Germinal center (tissue), 1 donor: Measurements from ENCODE around the gene ARMS2.

Experiments used
- DNase-seq: peaks from one replicate; pipeline ENCODE4 v3.0.0; 2012; ENCODE audit warnings: mixed read lengths, low spot score

ARMS2 gene

GRCh38 chr10:122454071-122454470 lies 382 bp upstream of the ARMS2 start:
- DNase-seq: no peak

- DNase-seq: no peak
These were observed 1.1 kb downstream of the ARMS2 start for GRCh38 chr10:122455376-122456079.

GRCh38 chr10:122457934-122458333 lies 3.5 kb downstream of the ARMS2 start:
- no peak for DNase-seq

DNA sequence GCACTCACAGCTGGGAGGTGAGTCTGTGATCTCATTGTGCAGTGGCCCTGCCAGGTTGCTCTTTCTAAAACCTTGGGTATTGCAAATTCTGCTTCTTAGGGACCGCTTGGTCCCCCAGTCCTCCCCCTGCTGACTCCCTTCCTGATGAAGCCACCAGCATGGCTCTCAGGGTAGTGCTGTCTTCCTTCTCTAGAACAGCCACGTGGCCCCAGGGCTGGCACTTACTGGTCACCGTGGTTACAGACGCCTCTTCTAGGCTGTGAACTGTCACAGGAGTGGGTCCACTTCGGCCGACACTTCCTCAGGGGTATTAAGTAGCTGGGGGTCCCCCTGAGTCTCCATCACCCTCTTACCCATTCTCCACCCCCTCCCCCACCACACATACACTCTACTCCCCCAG lies 4.2 kb downstream of the ARMS2 start:
- no peak for DNase-seq

DNA sequence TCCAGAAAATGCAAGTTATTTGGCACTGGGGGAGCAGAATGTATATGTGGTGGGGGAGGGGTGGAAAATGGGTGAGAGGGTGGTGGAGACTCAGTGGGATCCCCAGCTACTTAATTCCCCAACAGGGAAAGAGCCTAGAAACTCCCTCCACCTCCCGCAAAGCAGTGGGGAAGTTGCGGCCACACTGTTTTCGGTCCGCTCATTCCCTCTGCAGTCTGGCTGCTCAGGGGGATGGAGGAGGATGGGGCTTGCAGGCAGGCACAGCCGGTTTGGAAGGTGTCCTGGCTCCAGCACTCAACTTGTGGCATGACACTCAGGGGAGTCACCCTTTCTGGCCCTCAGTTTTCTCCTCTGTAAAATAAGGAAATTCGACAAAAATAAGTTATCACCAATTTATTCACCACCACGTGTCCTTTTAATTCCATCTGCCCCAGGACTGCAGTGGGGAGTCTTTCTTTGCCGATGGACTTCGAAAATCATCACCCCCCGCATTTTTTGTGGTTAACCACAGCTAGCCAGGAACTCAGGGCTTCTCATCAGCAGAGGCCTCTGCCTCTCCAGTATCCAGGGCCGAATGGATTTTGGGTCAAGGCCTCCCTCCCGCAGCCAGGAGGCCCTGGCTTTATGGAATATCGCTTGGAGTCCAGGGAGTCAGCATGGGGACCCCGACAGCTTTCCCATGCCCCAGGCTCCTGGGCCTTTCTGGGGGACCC lies 5.3 kb downstream of the ARMS2 start:
- DNase-seq: no peak

DNA sequence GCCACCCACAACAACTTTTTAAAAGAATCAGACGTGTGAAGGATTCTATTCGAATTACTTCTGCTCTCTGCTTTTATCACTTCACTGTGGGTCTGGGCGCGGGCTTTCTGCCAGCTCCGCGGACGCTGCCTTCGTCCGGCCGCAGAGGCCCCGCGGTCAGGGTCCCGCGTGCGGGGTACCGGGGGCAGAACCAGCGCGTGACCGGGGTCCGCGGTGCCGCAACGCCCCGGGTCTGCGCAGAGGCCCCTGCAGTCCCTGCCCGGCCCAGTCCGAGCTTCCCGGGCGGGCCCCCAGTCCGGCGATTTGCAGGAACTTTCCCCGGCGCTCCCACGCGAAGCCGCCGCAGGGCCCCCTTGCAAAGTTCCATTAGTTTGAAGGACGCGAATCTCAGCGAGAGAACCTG lies 6.4 kb downstream of the ARMS2 start:
- no peak for DNase-seq

- no peak for DNase-seq
These were observed 6.9 kb downstream of the ARMS2 start, which contains the start of gene HTRA1 for GRCh38 chr10:122461367-122461728. Gene HTRA1 (plus strand): TSS chr10:122461553. CDS start chr10:122461653, 100 bp downstream.

DNA sequence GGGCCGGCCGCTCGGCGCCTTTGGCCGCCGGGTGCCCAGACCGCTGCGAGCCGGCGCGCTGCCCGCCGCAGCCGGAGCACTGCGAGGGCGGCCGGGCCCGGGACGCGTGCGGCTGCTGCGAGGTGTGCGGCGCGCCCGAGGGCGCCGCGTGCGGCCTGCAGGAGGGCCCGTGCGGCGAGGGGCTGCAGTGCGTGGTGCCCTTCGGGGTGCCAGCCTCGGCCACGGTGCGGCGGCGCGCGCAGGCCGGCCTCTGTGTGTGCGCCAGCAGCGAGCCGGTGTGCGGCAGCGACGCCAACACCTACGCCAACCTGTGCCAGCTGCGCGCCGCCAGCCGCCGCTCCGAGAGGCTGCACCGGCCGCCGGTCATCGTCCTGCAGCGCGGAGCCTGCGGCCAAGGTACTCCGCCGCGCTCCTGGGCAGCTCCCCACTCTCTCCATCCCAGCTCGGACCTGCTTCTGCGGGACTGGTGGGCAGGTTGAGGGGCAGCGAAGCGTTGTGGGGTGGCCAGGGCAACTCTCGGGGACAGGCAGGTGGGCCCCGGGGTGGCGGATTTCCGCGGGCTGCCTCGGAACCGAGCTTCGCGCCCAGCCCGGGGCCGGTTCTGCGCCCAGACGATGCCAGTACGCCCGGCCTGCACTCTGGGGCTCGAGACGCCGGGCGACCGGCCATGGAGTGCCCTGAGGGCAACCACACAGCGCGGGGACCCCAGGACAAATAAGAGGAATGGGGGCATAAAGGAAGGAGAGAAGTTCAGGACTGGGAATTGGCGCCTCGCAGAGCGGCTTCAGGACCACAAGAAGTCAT lies 7.5 kb downstream of the ARMS2 start:
- no peak for DNase-seq

DNA sequence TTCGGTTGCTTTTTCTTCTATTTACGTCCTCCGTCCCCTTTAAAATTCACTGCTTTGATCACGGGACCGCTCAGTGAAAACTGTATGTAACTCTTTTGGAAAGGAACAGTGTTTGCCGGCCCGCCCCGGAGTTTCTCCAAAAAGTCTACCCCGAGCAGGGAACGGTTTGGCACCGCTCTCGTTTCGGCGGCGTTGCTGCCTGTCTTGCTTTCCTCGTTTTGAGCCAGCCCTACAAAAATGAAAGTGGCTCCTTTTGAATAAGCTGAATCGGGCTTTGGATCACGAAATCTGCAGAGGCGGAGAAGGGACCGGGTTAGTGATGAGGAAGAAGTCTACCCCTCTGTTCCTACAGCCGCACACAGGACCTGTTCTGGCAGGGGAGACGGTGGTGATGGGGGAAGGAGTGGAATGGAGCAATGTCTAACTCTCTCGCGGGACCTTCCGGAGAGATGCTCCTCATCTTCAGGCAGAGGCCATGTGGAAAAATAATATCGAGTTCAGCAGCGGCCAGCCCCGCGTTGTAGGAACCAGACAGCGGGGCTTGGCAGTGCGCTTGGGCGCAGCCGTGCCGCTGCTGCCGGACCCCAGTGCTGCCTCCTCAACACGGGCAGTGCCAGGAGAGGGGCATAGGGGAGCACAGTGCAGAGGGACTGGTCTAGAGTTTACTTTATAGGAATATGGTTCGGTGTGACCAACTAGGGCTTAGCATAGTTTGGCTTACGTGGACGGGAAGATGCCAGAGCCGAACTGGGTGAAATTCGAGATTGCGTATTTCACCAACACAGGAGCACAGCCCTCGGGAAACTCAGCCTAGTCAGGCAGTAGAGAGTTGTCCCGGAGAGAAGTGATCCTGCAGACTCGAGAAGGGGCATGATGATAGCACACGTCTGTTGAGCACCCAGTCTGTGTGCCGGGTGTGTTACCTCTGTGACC lies 8.3 kb downstream of the ARMS2 start:
- DNase-seq: no peak

DNA sequence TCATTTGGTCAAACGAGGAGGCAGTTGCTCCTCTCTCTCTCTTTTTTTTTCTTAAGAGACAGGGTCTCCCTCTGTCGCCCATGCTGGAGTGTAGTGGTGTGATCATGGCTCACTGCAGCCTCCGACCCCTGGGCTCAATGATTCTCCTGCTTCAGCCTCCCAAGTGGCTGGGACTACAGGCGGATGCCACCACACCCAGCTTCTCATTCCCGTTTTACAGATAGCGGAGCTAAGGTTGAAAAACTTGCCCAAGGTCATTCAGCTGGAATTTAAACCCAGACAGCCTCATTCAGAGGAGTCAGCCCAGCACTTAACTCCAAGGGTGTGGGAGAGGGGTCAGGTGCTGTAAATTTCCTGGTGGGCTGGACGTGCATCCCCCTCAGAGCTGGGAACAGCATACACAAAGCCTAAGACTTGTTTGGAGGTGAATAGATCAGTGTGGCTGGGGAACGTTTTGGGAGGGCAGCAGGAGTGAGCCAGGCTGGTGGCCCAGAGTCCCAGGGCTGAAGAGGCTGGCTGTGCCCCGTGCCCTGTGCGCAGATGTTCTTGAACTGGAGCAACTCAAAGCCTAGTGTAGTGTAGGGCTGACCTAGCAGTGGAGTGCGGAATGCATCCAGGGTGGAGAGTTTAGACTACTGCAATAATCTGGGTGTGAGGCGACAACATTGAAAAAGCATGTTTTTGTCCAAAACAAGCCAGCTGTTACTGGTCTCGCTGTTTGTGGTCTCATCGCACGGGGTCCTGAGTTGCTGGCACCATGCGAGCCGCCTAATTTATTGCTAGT lies 9.2 kb downstream of the ARMS2 start:
- DNase-seq: no peak

- no peak for DNase-seq
These were observed 9.7 kb downstream of the ARMS2 start for GRCh38 chr10:122464250-122464510.

- no peak for DNase-seq
These were observed 10.1 kb downstream of the ARMS2 start for GRCh38 chr10:122464586-122464985.

DNA sequence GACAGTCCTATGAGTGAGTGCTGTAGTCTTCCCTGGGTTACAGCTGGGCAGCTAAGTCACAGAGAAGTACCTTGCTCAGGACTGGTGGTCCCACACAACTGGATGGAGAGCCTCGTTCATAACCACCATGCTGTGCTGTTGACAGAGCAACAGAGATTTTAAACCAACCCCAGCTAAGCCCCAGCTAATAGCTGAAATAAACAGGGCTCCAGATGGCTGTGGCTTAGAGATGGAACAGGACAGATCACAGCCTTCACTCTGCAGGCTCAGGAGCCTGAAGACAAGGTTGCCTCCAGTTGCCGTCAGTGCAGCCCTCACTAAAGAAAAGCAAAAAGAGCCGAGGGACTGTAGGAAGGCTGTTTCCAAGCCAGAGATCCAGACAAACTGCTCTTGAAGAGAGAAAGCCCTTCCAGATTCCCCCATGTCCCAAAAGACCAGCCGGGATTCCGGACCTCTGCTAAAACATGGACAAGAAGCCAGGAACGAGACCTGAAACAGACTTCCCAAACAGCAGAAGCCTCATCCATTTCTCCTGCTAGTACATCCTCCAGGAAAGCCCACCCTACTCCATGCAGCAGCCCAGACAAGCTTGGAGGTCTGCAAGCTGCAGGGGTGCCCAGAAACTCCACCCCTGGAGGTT lies 11.1 kb downstream of the ARMS2 start:
- DNase-seq: no peak

DNA sequence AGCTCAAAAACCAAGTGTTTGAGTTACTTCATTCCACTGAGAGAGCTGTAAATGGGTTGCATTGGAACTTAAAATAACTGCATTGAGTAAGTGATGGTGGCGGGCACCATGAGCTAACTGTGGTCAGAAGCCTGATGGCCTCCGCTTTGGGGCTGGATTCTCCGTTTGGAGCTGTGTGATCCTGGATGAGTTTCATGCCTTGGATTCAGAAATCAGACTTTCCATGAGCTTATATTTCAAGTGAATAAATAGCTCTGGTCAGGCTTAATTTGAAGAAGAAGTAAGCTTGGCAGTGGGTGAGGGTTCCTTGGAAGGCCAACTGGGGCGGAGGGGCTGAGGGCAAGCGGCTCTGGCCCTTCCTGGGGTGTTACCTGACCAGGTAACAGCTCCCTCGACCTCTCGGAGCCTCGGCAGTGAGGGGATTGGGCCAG lies 12.5 kb downstream of the ARMS2 start:
- no peak for DNase-seq

DNA sequence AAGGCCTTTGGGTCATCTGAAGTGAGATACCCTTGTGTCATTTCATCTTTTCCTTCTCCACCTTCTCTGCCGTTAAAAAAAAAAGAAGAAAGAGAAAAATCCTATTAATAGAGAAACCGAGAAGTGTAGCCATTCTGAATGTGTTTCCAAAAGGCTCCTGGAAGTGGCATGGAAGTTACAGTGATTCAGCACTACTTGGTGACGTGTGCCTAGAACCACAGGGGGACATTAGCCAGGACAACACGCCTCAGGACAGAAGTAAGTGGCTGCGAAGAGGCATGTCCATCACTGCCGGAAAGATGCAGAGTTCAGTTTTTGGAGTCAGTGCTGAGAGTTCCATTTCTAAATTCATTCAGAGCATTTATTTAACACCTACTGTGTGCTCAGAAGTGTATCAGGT lies 13.2 kb downstream of the ARMS2 start:
- DNase-seq: no peak

- DNase-seq: no peak
These were observed 14.0 kb downstream of the ARMS2 start for GRCh38 chr10:122468307-122468925.

DNA sequence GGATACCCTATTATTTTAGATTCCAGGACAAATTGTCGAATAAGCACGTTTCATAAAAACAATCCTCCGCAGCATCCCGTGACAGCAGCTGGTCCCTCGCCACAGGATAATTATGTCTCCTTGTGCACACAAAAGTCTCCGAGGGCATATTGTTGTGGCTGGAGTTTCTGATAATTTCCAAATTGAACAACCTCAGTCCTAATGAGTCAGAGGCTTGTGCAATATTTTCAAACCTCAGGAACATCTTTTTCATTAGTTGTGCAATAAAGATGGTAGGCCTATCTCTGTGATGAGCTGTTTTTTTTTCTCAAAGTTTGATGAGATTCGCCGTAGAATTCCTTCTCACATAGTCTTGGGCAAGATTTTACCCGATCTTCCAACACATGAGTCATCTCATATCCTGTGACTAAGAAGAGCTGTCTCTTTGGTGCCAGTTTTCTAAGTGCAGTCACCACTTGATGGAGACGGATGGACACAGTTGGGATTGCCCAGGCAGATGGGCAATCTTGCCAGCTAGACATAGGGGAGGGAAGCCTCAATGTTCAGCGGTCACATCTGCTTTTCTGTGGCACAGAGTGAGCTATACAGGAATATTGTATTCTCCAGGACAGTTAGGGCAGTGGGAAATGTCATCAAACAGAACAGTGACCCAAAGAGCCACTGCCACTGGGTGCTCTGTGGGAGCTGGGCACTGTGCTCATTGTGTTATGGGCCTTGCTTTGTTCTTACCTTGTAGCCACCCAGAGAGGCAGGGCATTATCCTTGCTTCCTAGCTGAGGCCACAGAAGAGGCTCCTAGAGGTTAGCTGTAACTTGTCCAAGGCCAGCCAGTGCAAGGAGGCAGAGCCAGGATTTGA lies 14.7 kb downstream of the ARMS2 start:
- DNase-seq: no peak

DNA sequence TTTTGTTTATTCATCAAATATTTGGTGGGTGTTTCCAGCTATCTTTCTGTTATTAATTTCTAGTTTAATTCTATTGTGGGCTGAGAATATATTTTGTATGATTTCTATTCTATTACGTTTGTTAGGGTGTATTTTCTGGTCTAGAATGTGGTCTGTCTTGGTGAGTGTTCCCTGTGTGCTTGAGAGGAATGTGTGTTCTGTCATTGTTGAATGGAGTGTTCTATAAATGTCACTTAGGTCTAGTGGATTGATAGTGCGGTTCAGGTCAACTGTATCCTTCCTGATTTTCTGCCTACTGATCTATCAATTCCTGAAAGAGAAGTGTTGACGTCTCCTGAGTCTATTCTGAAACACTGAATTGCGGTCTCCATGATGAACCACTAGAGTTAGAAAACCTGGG lies 15.4 kb downstream of the ARMS2 start:
- DNase-seq: no peak

GRCh38 chr10:122471531-122472177 lies 17.2 kb downstream of the ARMS2 start:
- no peak for DNase-seq
